ENCODE results near the gene HLA-DQA1. TPM values are rescaled to one million over a fixed set of nuclear protein-coding genes. Genes with fewer than 3 reads are reported as not detected.

Gene HLA-DQA1
- total and polyA plus RNA-seq, 4 donors: 2.1 to 19.9 (median 9.3) TPM

GRCh38 chr6:32617751-32618150, 19.5 kb upstream of the HLA-DQA1 start:
- 84% methylated on average over 1 of the region's 1 CpG for WGBS

More at GRCh38 chr6:32617751-32618150, 19.5 kb upstream of the HLA-DQA1 start:
- no peaks in the 10 kb centered on the region for H3K36me3 ChIP-seq (ENCODE audit: control insufficient read depth in 4 of 4, insufficient read depth in 3 of 4, low read depth in 1 of 4, low read length in 3 of 4)
- TF ChIP-seq FOXA2 (IDR thresholded peaks at IDR 0.05) (no peak), EGR1 (IDR thresholded peaks at IDR 0.05; ENCODE audit: low read depth in 2 of 2) (no peak), SP1 (IDR thresholded peaks at IDR 0.05) (no peak), GABPA (IDR thresholded peaks at IDR 0.05 in 1 of 2, conservative IDR thresholded peaks at IDR 0.05 in 1 of 2) (no peak), HNF4A (conservative IDR thresholded peaks at IDR 0.05) (no peak), ZBTB33 (IDR thresholded peaks at IDR 0.05) (no peak), ATF3 (IDR thresholded peaks at IDR 0.05) (no peak), HNF4G (IDR thresholded peaks at IDR 0.05) (no peak), RXRA (IDR thresholded peaks at IDR 0.05) (no peak), YY1 (IDR thresholded peaks at IDR 0.05) (no peak), JUND (IDR thresholded peaks at IDR 0.05) (no peak), CTCF (IDR thresholded peaks at IDR 0.05; ENCODE audit: low read depth, low read length, missing input control) (no peak), NR2F2 (IDR thresholded peaks at IDR 0.05) (no peak), FOXA1 (IDR thresholded peaks at IDR 0.05) (no peak), RAD21 (IDR thresholded peaks at IDR 0.05) (no peak), TAF1 (conservative IDR thresholded peaks at IDR 0.05) (no peak)
- TF ChIP-seq, protein P1, sequence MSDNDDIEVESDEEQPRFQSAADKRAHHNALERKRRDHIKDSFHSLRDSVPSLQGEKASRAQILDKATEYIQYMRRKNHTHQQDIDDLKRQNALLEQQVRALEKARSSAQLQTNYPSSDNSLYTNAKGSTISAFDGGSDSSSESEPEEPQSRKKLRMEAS (IDR thresholded peaks at IDR 0.05): no peak
- TF ChIP-seq, protein P2, sequence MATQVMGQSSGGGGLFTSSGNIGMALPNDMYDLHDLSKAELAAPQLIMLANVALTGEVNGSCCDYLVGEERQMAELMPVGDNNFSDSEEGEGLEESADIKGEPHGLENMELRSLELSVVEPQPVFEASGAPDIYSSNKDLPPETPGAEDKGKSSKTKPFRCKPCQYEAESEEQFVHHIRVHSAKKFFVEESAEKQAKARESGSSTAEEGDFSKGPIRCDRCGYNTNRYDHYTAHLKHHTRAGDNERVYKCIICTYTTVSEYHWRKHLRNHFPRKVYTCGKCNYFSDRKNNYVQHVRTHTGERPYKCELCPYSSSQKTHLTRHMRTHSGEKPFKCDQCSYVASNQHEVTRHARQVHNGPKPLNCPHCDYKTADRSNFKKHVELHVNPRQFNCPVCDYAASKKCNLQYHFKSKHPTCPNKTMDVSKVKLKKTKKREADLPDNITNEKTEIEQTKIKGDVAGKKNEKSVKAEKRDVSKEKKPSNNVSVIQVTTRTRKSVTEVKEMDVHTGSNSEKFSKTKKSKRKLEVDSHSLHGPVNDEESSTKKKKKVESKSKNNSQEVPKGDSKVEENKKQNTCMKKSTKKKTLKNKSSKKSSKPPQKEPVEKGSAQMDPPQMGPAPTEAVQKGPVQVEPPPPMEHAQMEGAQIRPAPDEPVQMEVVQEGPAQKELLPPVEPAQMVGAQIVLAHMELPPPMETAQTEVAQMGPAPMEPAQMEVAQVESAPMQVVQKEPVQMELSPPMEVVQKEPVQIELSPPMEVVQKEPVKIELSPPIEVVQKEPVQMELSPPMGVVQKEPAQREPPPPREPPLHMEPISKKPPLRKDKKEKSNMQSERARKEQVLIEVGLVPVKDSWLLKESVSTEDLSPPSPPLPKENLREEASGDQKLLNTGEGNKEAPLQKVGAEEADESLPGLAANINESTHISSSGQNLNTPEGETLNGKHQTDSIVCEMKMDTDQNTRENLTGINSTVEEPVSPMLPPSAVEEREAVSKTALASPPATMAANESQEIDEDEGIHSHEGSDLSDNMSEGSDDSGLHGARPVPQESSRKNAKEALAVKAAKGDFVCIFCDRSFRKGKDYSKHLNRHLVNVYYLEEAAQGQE (IDR thresholded peaks at IDR 0.05): no peak
- H3K9me3 ChIP-seq (ENCODE audit: control insufficient read depth in 4 of 4, low read length in 3 of 4): no peaks in the 10 kb centered on the region
- H3K9ac ChIP-seq (ENCODE audit: low read depth in 1 of 2, low read length in 2 of 2): no peak overlapping the region
- no peaks in the 10 kb centered on the region for H3K4me1 ChIP-seq (ENCODE audit: control insufficient read depth in 4 of 4, insufficient read depth in 4 of 4, low read length in 3 of 4)
- no peak overlapping the region for H3K4me3 ChIP-seq (ENCODE audit: low read depth in 1 of 3, low read length in 3 of 3)
- H3K27ac ChIP-seq (ENCODE audit: low read depth in 1 of 2, low read length in 2 of 2): no peak overlapping the region
- H3K27me3 ChIP-seq (ENCODE audit: control insufficient read depth in 4 of 4, insufficient read depth in 4 of 4, low read length in 3 of 4): no peaks in the 10 kb centered on the region
- DNase-seq (ENCODE audit: low spot score): no peak

Data from liver (tissue), 9 donors.